Gastrocnemius medialis (tissue), 4 donors: ENCODE data around the gene GSG1L2.

Experiments
- POLR2A ChIP-seq, 2 donors: fragments of 450-650 bp; IDR thresholded peaks; one replicate each; pipeline ENCODE4 v1.6.1; 2017; ENCODE audit warnings: antibody characterized with exemption in 2 of 2, mild to moderate bottlenecking in 2 of 2, moderate library complexity in 2 of 2
- TF ChIP-seq, protein P1 (sequence below), 5 experiments: fragments of 450-650 bp in 3 of 5; fragments of 200-600 bp in 2 of 5; sonication (generic) in 2 of 5; IDR thresholded peaks in 4 of 5; conservative IDR thresholded peaks in 1 of 5; 1 replicate in 4 of 5; 2 replicates in 1 of 5; pipeline ENCODE4 v1.5.1; 2016 to 2019; ENCODE audit warnings: antibody characterized with exemption in 5 of 5, mild to moderate bottlenecking in 3 of 5, moderate library complexity in 3 of 5

DNA sequence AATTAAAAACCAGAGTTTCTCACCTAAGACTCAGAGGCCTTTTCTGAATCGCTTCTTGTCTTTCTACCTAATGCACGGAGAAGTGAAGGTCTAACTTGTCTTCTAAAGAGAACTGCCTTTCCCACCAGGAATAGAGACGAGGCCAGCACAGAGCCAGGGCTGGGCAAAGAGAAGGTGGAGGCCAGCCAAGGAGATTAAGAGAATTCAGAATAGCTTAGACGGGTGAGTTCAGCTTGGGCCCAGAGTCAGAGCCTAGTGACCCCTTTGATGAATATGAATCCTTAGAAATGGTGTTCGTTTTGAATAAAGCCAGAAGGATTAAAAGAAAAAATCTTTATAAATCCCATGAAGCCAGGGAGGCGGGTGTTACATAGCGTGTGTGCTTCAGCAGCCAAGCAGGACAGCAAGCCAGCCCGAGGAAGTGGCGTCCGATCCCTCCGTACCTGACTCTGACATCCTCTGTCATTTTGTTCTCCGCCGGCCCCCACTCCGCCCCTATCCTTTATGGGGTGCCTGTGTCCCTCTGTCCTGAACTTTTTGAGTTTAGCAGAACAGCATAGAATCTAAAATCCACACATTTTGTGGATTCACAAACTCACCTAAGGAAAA, 7.4 kb downstream of the GSG1L2 start:
- TF ChIP-seq, protein P1, sequence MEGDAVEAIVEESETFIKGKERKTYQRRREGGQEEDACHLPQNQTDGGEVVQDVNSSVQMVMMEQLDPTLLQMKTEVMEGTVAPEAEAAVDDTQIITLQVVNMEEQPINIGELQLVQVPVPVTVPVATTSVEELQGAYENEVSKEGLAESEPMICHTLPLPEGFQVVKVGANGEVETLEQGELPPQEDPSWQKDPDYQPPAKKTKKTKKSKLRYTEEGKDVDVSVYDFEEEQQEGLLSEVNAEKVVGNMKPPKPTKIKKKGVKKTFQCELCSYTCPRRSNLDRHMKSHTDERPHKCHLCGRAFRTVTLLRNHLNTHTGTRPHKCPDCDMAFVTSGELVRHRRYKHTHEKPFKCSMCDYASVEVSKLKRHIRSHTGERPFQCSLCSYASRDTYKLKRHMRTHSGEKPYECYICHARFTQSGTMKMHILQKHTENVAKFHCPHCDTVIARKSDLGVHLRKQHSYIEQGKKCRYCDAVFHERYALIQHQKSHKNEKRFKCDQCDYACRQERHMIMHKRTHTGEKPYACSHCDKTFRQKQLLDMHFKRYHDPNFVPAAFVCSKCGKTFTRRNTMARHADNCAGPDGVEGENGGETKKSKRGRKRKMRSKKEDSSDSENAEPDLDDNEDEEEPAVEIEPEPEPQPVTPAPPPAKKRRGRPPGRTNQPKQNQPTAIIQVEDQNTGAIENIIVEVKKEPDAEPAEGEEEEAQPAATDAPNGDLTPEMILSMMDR (IDR thresholded peaks at IDR 0.05 in 4 of 5, conservative IDR thresholded peaks at IDR 0.05 in 1 of 5), result no peak
- no peak for TF ChIP-seq POLR2A (IDR thresholded peaks at IDR 0.05)
